Upper lobe of right lung (tissue), 1 donor: ENCODE results near the gene IP6K3. TPM values are rescaled to one million over a fixed set of nuclear protein-coding genes. Genes with fewer than 3 reads are reported as not detected.

Source experiments
- ATAC-seq: fragments of 200-7000 bp; cut with Tn5 transposase; one replicate; pipeline ENCODE4 v1.9.1; 2020; ENCODE audit warnings: mild to moderate bottlenecking, moderate library complexity
- DNase-seq: peaks from one replicate; pipeline ENCODE4 v3.0.0-alpha.2; 2020
- H3K27ac ChIP-seq: fragments of 200-600 bp; one replicate; pipeline ENCODE4 v1.8.0; 2022
- H3K27me3 ChIP-seq: fragments of 200-600 bp; one replicate; pipeline ENCODE4 v1.8.0; 2022; ENCODE audit warnings: mild to moderate bottlenecking
- H3K36me3 ChIP-seq: fragments of 200-600 bp; one replicate; pipeline ENCODE4 v1.8.0; 2022
- H3K4me1 ChIP-seq: fragments of 200-600 bp; one replicate; pipeline ENCODE4 v1.8.0; 2022
- H3K4me3 ChIP-seq: fragments of 200-600 bp; one replicate; pipeline ENCODE4 v1.8.0; 2022; ENCODE audit warnings: mild to moderate bottlenecking
- H3K9me3 ChIP-seq: fragments of 200-600 bp; one replicate; pipeline ENCODE4 v1.8.0; 2022
- CTCF ChIP-seq: fragments of 200-600 bp; IDR thresholded peaks from one replicate; pipeline ENCODE4 v1.8.0; 2022; ENCODE audit warnings: antibody characterized with exemption
- intact Hi-C: fragments of 100-400 bp; cut with DNase I; formaldehyde crosslinking; loops from one replicate; pipeline ENCODE4 v1.11.0; 2022
- total RNA-seq: library from RNA; stranded (reverse); fragmentation: NEBNext Ultra II Directional; extraction: Animal tissue kit (Norgen Biotek cat#: 25700); gene quantifications from one replicate; pipeline ENCODE4 v1.2.1, GENCODE V29; 2021
- donor health status: DM: no; HTN: yes; CAD: no; lungs with severe emphysema.

Gene IP6K3
- total RNA-seq, 1 donor from 2014 or later, result 4.6 TPM

- Histone ChIP-seq H3K27ac (peak overlapping the region; percentile 60), H3K4me3 (no peak overlapping the region), H3K4me1 (peaks cover 54% of the 10 kb centered on the region), H3K36me3 (peaks cover 64% of the 10 kb centered on the region), H3K27me3 (no peaks in the 10 kb centered on the region), H3K9me3 (no peaks in the 10 kb centered on the region)
- intact Hi-C loops, result loop anchor here (10.0 kb wide), 1 partner anchor 110 kb away; the partner anchor contains the start of gene BAK1
- no peak for DNase-seq
- no peak for ATAC-seq
- no peak for TF ChIP-seq CTCF
Measured at GRCh38 chr6:33694401-33694931, 52.2 kb downstream of the IP6K3 start.

DNA sequence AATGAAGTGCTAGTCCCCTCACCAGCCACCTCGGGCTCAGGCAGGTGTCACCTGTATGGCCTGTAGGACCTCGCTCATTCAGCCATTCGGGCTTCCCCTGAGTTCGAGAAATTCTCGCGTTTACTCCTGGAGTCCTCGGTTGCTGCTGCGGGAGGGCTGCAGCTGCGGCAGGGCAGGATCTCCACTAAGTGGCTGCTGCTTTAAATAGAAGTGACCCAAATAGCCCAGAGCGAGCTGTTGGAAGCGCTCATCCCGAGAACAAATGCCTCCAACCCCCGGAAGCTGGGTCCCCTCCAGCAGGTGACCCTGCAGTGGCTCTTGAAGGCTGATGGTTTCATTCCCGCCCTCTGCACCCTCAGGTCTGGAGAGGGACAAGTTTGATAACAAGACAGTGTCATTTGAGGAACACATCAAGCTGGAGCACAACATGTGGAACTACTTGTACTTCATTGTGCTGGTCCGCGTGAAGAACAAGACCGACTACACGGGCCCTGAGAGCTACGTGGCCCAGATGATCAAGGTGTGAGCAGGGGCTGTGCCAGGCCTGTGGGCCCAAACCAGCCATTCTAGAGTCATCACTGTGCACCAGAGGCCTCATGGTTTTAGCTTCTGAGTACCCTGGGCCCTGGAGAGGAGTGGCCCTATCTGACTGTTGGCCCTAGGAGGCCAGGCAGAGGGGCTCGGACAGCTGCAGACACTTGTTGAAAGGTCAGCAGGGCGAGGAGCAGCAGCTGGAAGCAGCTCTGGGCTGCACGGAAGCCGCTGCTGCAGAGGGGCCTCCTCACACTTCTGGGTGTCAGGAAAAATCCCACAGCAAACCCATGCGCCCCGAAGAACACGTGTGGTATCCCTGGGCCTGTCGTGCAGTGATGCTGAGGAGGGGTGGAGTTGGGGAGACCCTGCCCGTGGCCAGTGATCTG lies 53.3 kb downstream of the IP6K3 start:
- no peak overlapping the region for H3K4me3 ChIP-seq
- TF ChIP-seq CTCF, result no peak
- ATAC-seq (no peak), DNase-seq (no peak)
- intact Hi-C loops, result loop anchor here (10.0 kb wide), 1 partner anchor 109 kb away; the partner anchor contains the start of gene BAK1
- H3K27me3 ChIP-seq, result no peaks in the 10 kb centered on the region
- no peaks in the 10 kb centered on the region for H3K9me3 ChIP-seq
- H3K27ac ChIP-seq, result peak overlapping the region; percentile 77
- peaks cover 54% of the 10 kb centered on the region for H3K4me1 ChIP-seq
- H3K36me3 ChIP-seq, result peaks cover 69% of the 10 kb centered on the region

DNA sequence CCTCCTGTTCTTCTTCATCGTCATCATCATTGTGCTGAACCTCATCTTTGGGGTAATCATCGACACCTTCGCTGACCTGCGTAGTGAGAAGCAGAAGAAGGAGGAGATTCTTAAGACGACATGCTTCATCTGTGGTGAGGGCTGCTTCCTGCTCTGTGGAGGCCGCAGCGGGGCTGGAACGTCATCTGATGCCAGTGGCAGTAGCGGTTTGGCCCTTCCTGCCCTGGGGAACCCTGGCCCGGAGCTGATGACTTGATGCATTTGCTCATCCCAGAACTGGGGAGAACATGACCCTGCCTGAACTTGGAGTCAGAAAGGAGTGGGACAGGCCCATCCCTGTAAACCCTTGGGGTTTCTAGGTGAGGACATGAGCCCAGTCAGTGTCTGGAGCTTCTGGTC lies 53.9 kb downstream of the IP6K3 start:
- TF ChIP-seq CTCF, result no peak
- peaks cover 54% of the 10 kb centered on the region for H3K4me1 ChIP-seq
- no peaks in the 10 kb centered on the region for H3K9me3 ChIP-seq
- no peak for DNase-seq
- H3K36me3 ChIP-seq, result peaks cover 76% of the 10 kb centered on the region
- ATAC-seq, result peak; percentile 6
- peak overlapping the region; percentile 77 for H3K27ac ChIP-seq
- intact Hi-C loops, result loop anchor here (10.0 kb wide), 1 partner anchor 108 kb away; the partner anchor contains the start of gene BAK1
- no peaks in the 10 kb centered on the region for H3K27me3 ChIP-seq
- no peak overlapping the region for H3K4me3 ChIP-seq

- H3K4me3 ChIP-seq, result no peak overlapping the region
- H3K9me3 ChIP-seq, result no peaks in the 10 kb centered on the region
- peaks cover 50% of the 10 kb centered on the region for H3K4me1 ChIP-seq
- no peaks in the 10 kb centered on the region for H3K27me3 ChIP-seq
- TF ChIP-seq CTCF, result no peak
- no peak for DNase-seq
- peak; percentile 2 for ATAC-seq
- H3K36me3 ChIP-seq, result peaks cover 79% of the 10 kb centered on the region
- intact Hi-C loops, result loop anchor here (10.0 kb wide), 1 partner anchor 107 kb away; the partner anchor contains the start of gene BAK1
- H3K27ac ChIP-seq, result peak overlapping the region; percentile 77
Measured at GRCh38 chr6:33692078-33692759, 54.5 kb downstream of the IP6K3 start.

GRCh38 chr6:33691456-33692077 lies 55.1 kb downstream of the IP6K3 start:
- peaks cover 78% of the 10 kb centered on the region for H3K36me3 ChIP-seq
- ATAC-seq, result no peak
- DNase-seq, result no peak

More at GRCh38 chr6:33691456-33692077, 55.1 kb downstream of the IP6K3 start:
- intact Hi-C loops, result loop anchor here (10.0 kb wide), 1 partner anchor 107 kb away; the partner anchor contains the start of gene BAK1
- no peak overlapping the region for H3K4me3 ChIP-seq
- no peaks in the 10 kb centered on the region for H3K9me3 ChIP-seq
- peaks cover 43% of the 10 kb centered on the region for H3K4me1 ChIP-seq
- no peaks in the 10 kb centered on the region for H3K27me3 ChIP-seq
- peak overlapping the region; percentile 77 for H3K27ac ChIP-seq
- TF ChIP-seq CTCF, result no peak
